Measurements from ENCODE around the gene FES. TPM values are rescaled to one million over a fixed set of nuclear protein-coding genes. Genes with fewer than 3 reads are reported as not detected.
A peak's percentile ranks its signal among the peaks of the same experiment; 100 is the strongest.

Gene FES
- polyA plus RNA-seq, 1 donor from 2014 or later = not detected

- H3K79me2 ChIP-seq (replicated peaks; ENCODE audit: insufficient read depth, low read length) = no peaks in the 10 kb centered on the region
- H3K4me2 ChIP-seq (ENCODE audit: low read length) = peak overlapping the region; percentile 68
- H3F3A ChIP-seq (ENCODE audit: insufficient read depth, low read length, poor library complexity, severe bottlenecking) = no peaks in the 10 kb centered on the region
- peak overlapping the region; percentile 83 for H3K4me3 ChIP-seq (ENCODE audit: low read length)
- no peaks in the 10 kb centered on the region for H3K9me2 ChIP-seq (ENCODE audit: insufficient read depth, low read length)
- peaks cover 7% of the 10 kb centered on the region for H3K36me3 ChIP-seq (ENCODE audit: insufficient read depth, low read length)
- H4K20me1 ChIP-seq (ENCODE audit: insufficient read depth) = no peaks in the 10 kb centered on the region
- H3K9me3 ChIP-seq (ENCODE audit: low read length) = no peaks in the 10 kb centered on the region
- no peaks in the 10 kb centered on the region for H3K27me3 ChIP-seq (ENCODE audit: insufficient read depth, low read depth, low read length)
- H2AFZ ChIP-seq (ENCODE audit: low read depth, low read length) = peak overlapping the region; percentile 54
- TF ChIP-seq SMC3 (conservative IDR thresholded peaks at IDR 0.05; ENCODE audit: poor library complexity) (no peak), EP300 (conservative IDR thresholded peaks at IDR 0.05; ENCODE audit: poor library complexity, severe bottlenecking) (no peak), REST (IDR thresholded peaks at IDR 0.05; ENCODE audit: borderline replicate concordance) (no peak), POLR2AphosphoS5 (IDR thresholded peaks at IDR 0.05) (no peak), MXI1 (conservative IDR thresholded peaks at IDR 0.05; ENCODE audit: poor library complexity, severe bottlenecking) (no peak), CTCF (IDR thresholded peaks at IDR 0.05; ENCODE audit: poor library complexity, severe bottlenecking) (no peak), RAD21 (conservative IDR thresholded peaks at IDR 0.05) (no peak)
- H3K27ac ChIP-seq (ENCODE audit: low read length) = peak overlapping the region; percentile 78
- peak overlapping the region; percentile 85 for H3K9ac ChIP-seq (ENCODE audit: low read length)
Measured at GRCh38 chr15:90901175-90902039, 17.1 kb downstream of the FES start.

GRCh38 chr15:90902040-90902839, 17.9 kb downstream of the FES start:
- Histone ChIP-seq H3K9ac (ENCODE audit: low read length) (peak overlapping the region; percentile 85), H3K27ac (ENCODE audit: low read length) (peak overlapping the region; percentile 78)
- TF ChIP-seq TAF1 (IDR thresholded peaks at IDR 0.05; ENCODE audit: low read depth) (no peak), REST (IDR thresholded peaks at IDR 0.05; ENCODE audit: borderline replicate concordance) (no peak), MXI1 (conservative IDR thresholded peaks at IDR 0.05; ENCODE audit: poor library complexity, severe bottlenecking) (peak; percentile 36), SMC3 (conservative IDR thresholded peaks at IDR 0.05; ENCODE audit: poor library complexity) (peak; percentile 81), POLR2AphosphoS5 (IDR thresholded peaks at IDR 0.05) (peak; percentile 68), RAD21 (conservative IDR thresholded peaks at IDR 0.05) (peak; percentile 63), CTCF (IDR thresholded peaks at IDR 0.05; ENCODE audit: poor library complexity, severe bottlenecking) (peak; percentile 94), EP300 (conservative IDR thresholded peaks at IDR 0.05; ENCODE audit: poor library complexity, severe bottlenecking) (peak; percentile 41), EZH2 (IDR thresholded peaks at IDR 0.05; ENCODE audit: borderline replicate concordance, insufficient read depth, low read length, poor library complexity, severe bottlenecking) (no peak)

More at GRCh38 chr15:90902040-90902839, 17.9 kb downstream of the FES start:
- no peaks in the 10 kb centered on the region for H4K20me1 ChIP-seq (ENCODE audit: insufficient read depth)
- H3K9me3 ChIP-seq (ENCODE audit: low read length) = no peaks in the 10 kb centered on the region
- H3K9me2 ChIP-seq (ENCODE audit: insufficient read depth, low read length) = no peaks in the 10 kb centered on the region
- no peaks in the 10 kb centered on the region for H3K27me3 ChIP-seq (ENCODE audit: insufficient read depth, low read depth, low read length)
- H3K36me3 ChIP-seq (ENCODE audit: insufficient read depth, low read length) = peaks cover 7% of the 10 kb centered on the region
- peak overlapping the region; percentile 54 for H2AFZ ChIP-seq (ENCODE audit: low read depth, low read length)
- H3K79me2 ChIP-seq (replicated peaks; ENCODE audit: insufficient read depth, low read length) = no peaks in the 10 kb centered on the region
- H3K4me3 ChIP-seq (ENCODE audit: low read length) = peak overlapping the region; percentile 83
- peak overlapping the region; percentile 68 for H3K4me2 ChIP-seq (ENCODE audit: low read length)
- H3F3A ChIP-seq (ENCODE audit: insufficient read depth, low read length, poor library complexity, severe bottlenecking) = no peaks in the 10 kb centered on the region
